GM15510 (cell line): ENCODE results near the gene GREB1.

Experiments used
- POLR2A ChIP-seq: IDR thresholded peaks from 3 replicates; pipeline ENCODE4 v1.6.1; 2011; ENCODE audit warnings: borderline replicate concordance; ENCODE audit not compliant: insufficient read length; ENCODE audit errors: extremely low read depth

GREB1 gene

GRCh38 chr2:11675423-11676112, 141.7 kb downstream of the GREB1 start:
- TF ChIP-seq POLR2A: no peak

GRCh38 chr2:11676640-11677039, 142.8 kb downstream of the GREB1 start:
- no peak for TF ChIP-seq POLR2A

- TF ChIP-seq POLR2A: no peak
These were observed 143.6 kb downstream of the GREB1 start for GRCh38 chr2:11677136-11678055.

GRCh38 chr2:11678306-11678960, 144.6 kb downstream of the GREB1 start:
- TF ChIP-seq POLR2A: no peak

- TF ChIP-seq POLR2A: no peak
These were observed 145.2 kb downstream of the GREB1 start for GRCh38 chr2:11679016-11679415.

GRCh38 chr2:11679486-11680181, 145.8 kb downstream of the GREB1 start:
- TF ChIP-seq POLR2A: no peak

- no peak for TF ChIP-seq POLR2A
These were observed 146.5 kb downstream of the GREB1 start for GRCh38 chr2:11680182-11680900.

- TF ChIP-seq POLR2A: no peak
These were observed 147.3 kb downstream of the GREB1 start for GRCh38 chr2:11680901-11681721.

GRCh38 chr2:11681722-11682589, 148.1 kb downstream of the GREB1 start:
- TF ChIP-seq POLR2A: no peak

- TF ChIP-seq POLR2A: no peak
These were observed 148.7 kb downstream of the GREB1 start for GRCh38 chr2:11682590-11682915.

GRCh38 chr2:11683476-11683875, 149.6 kb downstream of the GREB1 start:
- no peak for TF ChIP-seq POLR2A

- no peak for TF ChIP-seq POLR2A
These were observed 150.1 kb downstream of the GREB1 start for GRCh38 chr2:11683966-11684365.
